Activated naive CD4-positive, alpha-beta T cell treated with anti-CD3 and anti-CD28 coated beads, Interleukin-2, amount 50 U/mL, for 24 hours (primary cell): Measurements from ENCODE around the gene OR8B2.
"Not testable (repeated sequence)": the region's sequence is repeated elsewhere in the genome, so short reads cannot be mapped to it uniquely, and the experiment has no call there.

Source experiments
- H3K27ac Mint-ChIP-seq: one replicate; pipeline ENCODE4 v1.8.0; 2021; ENCODE audit warnings: mild to moderate bottlenecking, mixed read lengths
- H3K27me3 Mint-ChIP-seq: one replicate; pipeline ENCODE4 v1.8.0; 2021; ENCODE audit warnings: mixed read lengths
- H3K36me3 Mint-ChIP-seq: one replicate; pipeline ENCODE4 v1.8.0; 2021; ENCODE audit warnings: mixed read lengths
- H3K4me1 Mint-ChIP-seq: one replicate; pipeline ENCODE4 v1.8.0; 2021; ENCODE audit warnings: mixed read lengths
- H3K4me3 Mint-ChIP-seq: one replicate; pipeline ENCODE4 v1.8.0; 2021; ENCODE audit warnings: mild to moderate bottlenecking, mixed read lengths
- H3K9me3 Mint-ChIP-seq: one replicate; pipeline ENCODE4 v1.8.0; 2021; ENCODE audit warnings: mixed read lengths

Gene OR8B2, protein sequence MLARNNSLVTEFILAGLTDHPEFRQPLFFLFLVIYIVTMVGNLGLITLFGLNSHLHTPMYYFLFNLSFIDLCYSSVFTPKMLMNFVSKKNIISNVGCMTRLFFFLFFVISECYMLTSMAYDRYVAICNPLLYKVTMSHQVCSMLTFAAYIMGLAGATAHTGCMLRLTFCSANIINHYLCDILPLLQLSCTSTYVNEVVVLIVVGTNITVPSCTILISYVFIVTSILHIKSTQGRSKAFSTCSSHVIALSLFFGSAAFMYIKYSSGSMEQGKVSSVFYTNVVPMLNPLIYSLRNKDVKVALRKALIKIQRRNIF

DNA sequence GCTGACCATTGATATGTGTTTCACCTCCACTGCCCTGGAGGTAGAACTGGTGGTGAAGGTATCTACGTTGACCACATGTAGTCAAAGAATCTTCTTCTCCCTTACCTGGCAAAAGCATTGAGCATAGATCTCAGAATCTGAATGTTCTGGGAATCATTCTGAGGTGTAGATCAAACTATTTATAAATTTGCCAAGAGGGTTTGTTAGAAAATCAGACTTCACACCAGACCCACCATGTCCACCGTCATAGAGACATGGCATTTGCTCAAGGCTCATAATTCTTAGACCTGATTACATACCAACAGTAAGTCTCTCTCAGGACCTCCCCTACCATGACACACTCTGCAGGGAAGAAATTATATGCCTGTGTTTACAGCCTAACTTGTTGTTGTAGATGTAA is at the start of gene OR8B2:
Gene OR8B2, minus strand, starts transcription at position 101 of the 400 bp plus-strand sequence. CDS start 1,156 bp downstream, outside the sequence.
- Mint-ChIP-seq H3K9me3 (no peaks in the 10 kb centered on the region), H3K4me1 (no peaks in the 10 kb centered on the region), H3K27me3 (peaks cover 5% of the 10 kb centered on the region), H3K36me3 (no peaks in the 10 kb centered on the region), H3K4me3 (no peak within 1 kb of the TSS), H3K27ac (no peak within 1 kb of the TSS)

DNA sequence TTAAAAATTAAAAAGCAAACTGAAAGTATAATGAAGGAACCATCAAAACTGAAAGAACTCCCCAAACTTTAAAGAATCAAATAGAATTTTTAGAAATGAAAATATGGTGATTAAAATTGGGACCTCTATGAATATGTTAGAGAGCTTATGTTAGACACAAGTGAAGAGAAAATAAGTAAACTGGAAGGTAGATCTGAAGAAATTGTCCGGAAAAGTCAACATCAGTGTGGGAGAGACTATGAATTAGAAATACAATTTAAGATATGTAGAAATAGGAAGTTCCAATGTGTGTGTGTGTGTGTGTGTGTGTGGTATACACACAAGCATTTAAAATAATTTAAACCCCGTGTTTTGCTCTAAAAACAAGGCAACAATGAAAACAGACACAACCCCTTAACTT is 45.3 kb upstream of the OR8B2 start:
- peaks cover 3% of the 10 kb centered on the region for H3K27me3 Mint-ChIP-seq
- H3K27ac Mint-ChIP-seq = no peak overlapping the region
- H3K4me3 Mint-ChIP-seq = no peak overlapping the region
- no peaks in the 10 kb centered on the region for H3K4me1 Mint-ChIP-seq
- H3K9me3 Mint-ChIP-seq = peaks cover 6% of the 10 kb centered on the region
- H3K36me3 Mint-ChIP-seq = peaks cover 2% of the 10 kb centered on the region

DNA sequence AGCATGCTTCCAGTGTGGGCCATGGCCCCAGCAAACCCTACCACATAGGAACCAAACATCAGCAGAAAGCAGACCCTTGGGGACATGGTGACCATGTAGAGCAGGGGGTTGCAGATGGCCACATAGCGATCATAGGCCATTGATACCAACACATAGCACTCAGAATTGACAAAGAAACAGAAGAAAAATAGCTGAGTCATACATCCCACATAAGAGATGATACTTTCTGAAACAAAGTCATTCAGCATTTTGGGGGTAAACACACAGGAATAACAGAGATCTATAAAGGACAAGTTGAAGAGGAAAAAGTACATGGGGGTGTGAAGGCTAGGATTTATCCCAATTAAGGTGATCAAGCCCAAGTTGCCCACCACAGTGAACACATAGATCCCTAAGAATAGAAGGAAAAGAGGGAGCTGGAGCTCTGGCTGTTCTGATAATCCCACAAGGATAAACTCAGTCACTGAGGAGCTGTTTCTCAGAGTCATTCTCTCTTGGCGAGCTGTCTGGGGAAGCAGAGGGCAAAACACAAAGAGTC is 40.2 kb upstream of the OR8B2 start, which contains the start of gene OR8B4:
Gene OR8B4, minus strand, starts transcription at position 488 of the 538 bp plus-strand sequence. Its CDS starts 0 bp downstream, at position 488.
- H3K9me3 Mint-ChIP-seq = peaks cover 2% of the 10 kb centered on the region
- peaks cover 3% of the 10 kb centered on the region for H3K27me3 Mint-ChIP-seq
- H3K27ac Mint-ChIP-seq = no peak within 1 kb of the TSS
- no peaks in the 10 kb centered on the region for H3K36me3 Mint-ChIP-seq
- H3K4me1 Mint-ChIP-seq = no peaks in the 10 kb centered on the region
- no peak within 1 kb of the TSS for H3K4me3 Mint-ChIP-seq

DNA sequence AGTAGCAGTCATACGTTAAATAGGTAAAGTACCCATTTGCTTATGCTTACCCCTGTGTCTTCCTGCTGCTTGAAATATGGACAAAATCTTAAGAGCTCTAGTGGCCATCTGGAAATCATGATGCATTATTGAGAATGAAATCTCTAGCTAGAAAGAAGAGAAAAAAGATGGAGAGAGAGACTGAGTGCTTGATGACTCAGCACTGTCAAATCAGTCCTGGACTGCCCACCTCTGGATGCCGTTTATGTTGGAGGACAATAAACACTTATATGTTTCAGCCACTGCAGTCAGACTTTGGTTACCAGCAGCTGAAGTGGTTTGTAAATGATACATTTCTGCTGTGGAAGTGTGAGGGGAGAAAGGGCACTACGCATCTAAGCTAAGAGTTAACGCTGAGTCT is 36.7 kb upstream of the OR8B2 start:
- no peaks in the 10 kb centered on the region for H3K4me1 Mint-ChIP-seq
- H3K27me3 Mint-ChIP-seq = peaks cover 8% of the 10 kb centered on the region
- no peak overlapping the region for H3K27ac Mint-ChIP-seq
- no peaks in the 10 kb centered on the region for H3K9me3 Mint-ChIP-seq
- no peak overlapping the region for H3K4me3 Mint-ChIP-seq
- H3K36me3 Mint-ChIP-seq = no peaks in the 10 kb centered on the region

DNA sequence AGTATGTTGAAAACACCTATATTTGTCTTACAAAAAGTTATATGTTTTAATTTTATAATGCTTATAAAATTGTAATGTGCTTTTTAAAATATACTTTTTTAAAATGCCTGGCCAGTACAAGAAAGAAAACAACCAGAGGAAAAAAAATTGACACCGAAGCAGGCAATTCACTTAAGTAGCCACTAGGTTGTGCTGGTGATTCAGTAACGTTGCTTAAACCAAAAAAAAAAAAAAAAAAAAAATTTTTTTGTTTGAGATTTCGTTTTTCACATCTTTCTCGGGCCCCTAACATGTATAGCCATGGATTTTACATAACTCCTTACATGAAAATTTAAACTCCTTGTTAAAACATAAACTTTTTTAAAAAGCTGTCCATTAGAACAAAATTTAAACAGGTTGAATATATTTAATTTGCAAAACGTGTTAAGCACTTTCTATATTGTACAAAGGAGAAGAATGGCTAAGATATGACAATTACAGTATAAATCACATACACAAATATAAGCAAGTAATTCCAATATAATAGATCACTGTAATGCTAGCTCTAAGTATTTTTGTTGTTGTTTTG is 31.1 kb upstream of the OR8B2 start:
- Mint-ChIP-seq H3K9me3 (no peaks in the 10 kb centered on the region), H3K27me3 (peaks cover 10% of the 10 kb centered on the region)

DNA sequence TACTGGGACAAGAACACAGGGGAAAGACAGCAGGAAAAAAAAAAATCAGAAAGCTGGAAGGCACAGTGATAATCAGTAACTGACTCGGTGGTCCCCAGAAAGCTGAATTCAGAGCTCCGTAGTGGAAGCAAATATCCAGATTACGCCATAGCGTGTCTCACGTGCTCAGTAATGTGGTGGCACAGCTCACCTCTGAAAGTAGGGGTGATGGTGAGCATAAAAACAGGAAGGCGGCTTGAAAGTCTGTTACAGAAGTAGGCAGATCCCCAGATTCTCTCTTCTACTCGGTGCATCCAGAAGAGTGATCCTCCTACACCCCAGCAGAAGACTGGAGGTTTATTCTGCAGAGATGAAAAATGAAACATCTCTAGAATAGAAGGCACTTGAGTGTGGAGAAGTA is 25.6 kb upstream of the OR8B2 start:
- no peaks in the 10 kb centered on the region for H3K4me1 Mint-ChIP-seq
- no peaks in the 10 kb centered on the region for H3K9me3 Mint-ChIP-seq
- no peak overlapping the region for H3K4me3 Mint-ChIP-seq
- peaks cover 14% of the 10 kb centered on the region for H3K27me3 Mint-ChIP-seq
- no peaks in the 10 kb centered on the region for H3K36me3 Mint-ChIP-seq
- H3K27ac Mint-ChIP-seq = no peak overlapping the region

More for the DNA sequence above, 31.1 kb upstream of the OR8B2 start:
- no peaks in the 10 kb centered on the region for H3K36me3 Mint-ChIP-seq
- H3K4me1 Mint-ChIP-seq = no peaks in the 10 kb centered on the region
- H3K4me3 Mint-ChIP-seq = no peak overlapping the region
- no peak overlapping the region for H3K27ac Mint-ChIP-seq

DNA sequence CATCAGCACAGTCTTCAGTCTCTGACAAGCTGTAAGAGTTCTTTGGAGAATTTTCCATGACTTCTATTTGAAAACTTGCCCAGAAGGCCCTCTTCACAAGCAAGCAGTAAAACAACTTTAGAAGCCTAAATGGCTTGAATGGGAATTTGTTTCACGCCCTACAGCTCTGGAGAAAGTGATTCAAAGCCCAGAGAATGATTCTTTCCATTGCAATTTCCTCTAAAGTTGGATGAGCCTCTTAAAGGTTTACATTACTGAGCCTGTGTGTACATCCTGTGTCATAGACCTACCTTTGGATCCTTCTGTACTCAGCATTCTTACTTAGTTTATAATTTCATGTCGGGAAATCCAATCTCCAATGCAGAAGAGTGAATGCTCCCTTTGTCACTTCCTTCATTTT is 21.3 kb upstream of the OR8B2 start:
- H3K9me3 Mint-ChIP-seq = no peaks in the 10 kb centered on the region
- H3K4me3 Mint-ChIP-seq = no peak overlapping the region
- H3K27me3 Mint-ChIP-seq = peaks cover 9% of the 10 kb centered on the region
- H3K27ac Mint-ChIP-seq = no peak overlapping the region
- no peaks in the 10 kb centered on the region for H3K36me3 Mint-ChIP-seq
- H3K4me1 Mint-ChIP-seq = no peaks in the 10 kb centered on the region

DNA sequence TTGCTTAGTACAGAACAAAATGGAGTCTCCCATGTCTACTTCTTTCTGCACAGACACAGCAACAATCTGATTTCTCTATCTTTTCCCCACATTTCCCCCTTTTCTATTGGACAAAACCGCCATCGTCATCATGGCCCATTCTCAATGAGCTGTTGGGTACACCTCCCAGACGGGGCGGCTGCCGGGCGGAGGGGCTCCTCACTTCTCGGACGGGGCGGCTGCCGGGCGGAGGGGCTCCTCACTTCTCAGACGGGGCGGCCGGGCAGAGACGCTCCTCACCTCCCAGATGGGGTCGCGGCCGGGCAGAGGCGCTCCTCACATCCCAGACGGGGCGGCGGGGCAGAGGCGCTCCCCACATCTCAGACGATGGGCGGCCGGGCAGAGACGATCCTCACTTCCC is 18.9 kb upstream of the OR8B2 start:
- H3K4me3 Mint-ChIP-seq, H3K27me3 Mint-ChIP-seq, H3K4me1 Mint-ChIP-seq, H3K27ac Mint-ChIP-seq, H3K9me3 Mint-ChIP-seq, H3K36me3 Mint-ChIP-seq: not testable (repeated sequence)

DNA sequence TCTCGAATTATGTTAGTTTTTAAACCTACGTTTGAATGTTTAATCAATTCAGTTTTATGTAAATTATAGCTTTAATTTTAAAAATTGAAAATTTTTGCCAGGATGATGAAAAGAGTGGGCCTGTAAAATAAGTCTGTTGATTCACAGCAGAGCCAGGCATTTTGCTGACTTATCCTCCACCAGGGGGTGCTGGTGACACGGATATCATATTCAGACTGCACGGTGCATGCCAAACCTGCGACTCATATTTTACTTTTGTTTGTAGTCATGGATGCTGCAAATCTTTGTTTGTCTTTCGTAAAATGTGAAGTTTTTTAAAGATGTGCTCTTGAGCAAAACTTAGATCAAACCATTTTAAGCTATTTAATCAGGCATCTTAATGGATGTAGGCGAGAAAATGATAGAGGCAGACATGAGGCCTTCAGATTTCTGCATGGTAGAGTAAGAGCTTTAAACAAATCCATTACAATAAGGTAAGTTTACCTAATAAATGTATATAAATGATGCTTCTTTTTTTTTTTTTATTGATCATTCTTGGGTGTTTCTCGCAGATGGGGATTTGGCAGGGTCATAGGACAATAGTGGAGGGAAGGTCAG is 18.1 kb upstream of the OR8B2 start:
- Mint-ChIP-seq H3K36me3 (no peaks in the 10 kb centered on the region), H3K4me3 (no peak overlapping the region), H3K27me3 (peaks cover 4% of the 10 kb centered on the region), H3K9me3 (no peaks in the 10 kb centered on the region), H3K27ac (no peak overlapping the region), H3K4me1 (no peaks in the 10 kb centered on the region)

DNA sequence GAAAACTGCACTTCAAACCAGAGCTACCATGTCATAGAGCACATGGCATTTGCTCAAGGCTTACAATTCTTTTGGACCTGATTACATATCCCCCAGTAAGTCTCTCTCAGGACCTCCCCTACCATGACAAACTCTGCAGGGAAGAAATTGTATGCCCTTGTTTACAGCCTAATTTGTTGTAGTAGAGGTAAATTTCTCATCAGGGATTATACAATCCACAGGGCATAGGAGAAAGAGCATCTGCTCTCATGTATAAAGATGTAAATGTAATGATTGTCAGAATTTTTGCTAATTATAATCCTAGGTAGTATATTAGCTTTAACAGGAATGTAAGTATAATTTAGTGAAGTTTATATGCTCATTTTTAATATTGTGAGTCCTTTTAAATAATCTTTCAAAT is 14.6 kb upstream of the OR8B2 start, which contains the start of gene OR8B3:
Gene OR8B3, minus strand, starts transcription at position 101 of the 400 bp plus-strand sequence. CDS start 1,673 bp downstream, outside the sequence.
- no peak within 1 kb of the TSS for H3K4me3 Mint-ChIP-seq
- no peaks in the 10 kb centered on the region for H3K4me1 Mint-ChIP-seq
- H3K9me3 Mint-ChIP-seq = no peaks in the 10 kb centered on the region
- no peaks in the 10 kb centered on the region for H3K36me3 Mint-ChIP-seq
- no peaks in the 10 kb centered on the region for H3K27me3 Mint-ChIP-seq
- H3K27ac Mint-ChIP-seq = no peak within 1 kb of the TSS

DNA sequence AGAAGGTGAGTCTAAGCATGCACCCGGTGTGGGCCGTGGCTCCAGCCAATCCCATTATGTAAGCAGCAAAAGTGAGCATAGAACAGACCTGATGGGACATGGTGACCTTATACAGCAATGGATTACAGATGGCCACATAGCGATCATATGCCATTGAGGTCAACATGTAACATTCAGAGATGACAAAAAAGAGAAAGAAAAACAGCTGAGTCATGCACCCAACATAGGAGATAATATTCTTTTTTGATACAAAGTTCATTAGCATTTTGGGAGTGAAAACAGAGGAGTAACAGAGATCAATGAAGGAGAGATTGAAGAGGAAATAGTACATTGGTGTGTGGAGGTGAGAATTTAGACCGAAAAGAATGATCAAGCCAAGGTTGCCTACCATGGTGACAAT is 12.5 kb upstream of the OR8B2 start:
- H3K4me3 Mint-ChIP-seq, H3K9me3 Mint-ChIP-seq, H3K4me1 Mint-ChIP-seq, H3K36me3 Mint-ChIP-seq, H3K27me3 Mint-ChIP-seq, H3K27ac Mint-ChIP-seq: not testable (repeated sequence)

DNA sequence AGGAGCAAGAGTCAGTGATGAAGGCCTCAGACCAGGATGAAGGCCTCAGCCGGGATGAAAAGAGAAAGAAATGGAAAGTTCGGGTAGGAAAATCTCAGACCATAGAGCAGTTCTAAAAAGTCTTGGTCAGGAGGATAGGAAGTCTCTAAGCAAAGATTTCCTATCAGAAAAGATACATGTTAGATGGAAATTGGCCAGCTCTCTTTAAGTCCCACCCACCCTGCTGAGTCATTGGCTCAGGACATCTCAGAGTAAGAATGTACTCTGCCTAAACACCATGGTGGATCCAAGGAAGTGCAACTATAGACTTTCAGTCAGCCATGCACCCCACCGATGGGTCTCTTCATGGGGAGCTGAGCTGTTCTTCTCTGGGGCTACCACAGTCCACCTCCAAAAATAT is 10.1 kb upstream of the OR8B2 start:
- H3K36me3 Mint-ChIP-seq = no peaks in the 10 kb centered on the region
- H3K4me3 Mint-ChIP-seq = no peak overlapping the region
- H3K27ac Mint-ChIP-seq = no peak overlapping the region
- peaks cover 6% of the 10 kb centered on the region for H3K27me3 Mint-ChIP-seq
- no peaks in the 10 kb centered on the region for H3K4me1 Mint-ChIP-seq
- peaks cover 6% of the 10 kb centered on the region for H3K9me3 Mint-ChIP-seq

DNA sequence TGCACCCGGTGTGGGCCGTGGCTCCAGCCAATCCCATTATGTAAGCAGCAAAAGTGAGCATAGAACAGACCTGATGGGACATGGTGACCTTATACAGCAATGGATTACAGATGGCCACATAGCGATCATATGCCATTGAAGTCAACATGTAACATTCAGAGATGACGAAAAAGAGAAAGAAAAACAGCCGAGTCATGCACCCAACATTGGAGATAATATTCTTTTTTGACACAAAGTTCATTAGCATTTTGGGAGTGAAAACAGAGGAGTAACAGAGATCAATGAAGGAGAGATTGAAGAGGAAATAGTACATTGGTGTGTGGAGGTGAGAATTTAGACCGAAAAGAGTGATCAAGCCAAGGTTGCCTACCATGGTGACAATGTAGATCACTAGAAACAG is 1.4 kb downstream of the OR8B2 start:
- not testable (repeated sequence) for H3K27ac Mint-ChIP-seq, H3K4me1 Mint-ChIP-seq, H3K36me3 Mint-ChIP-seq, H3K27me3 Mint-ChIP-seq, H3K4me3 Mint-ChIP-seq, H3K9me3 Mint-ChIP-seq

DNA sequence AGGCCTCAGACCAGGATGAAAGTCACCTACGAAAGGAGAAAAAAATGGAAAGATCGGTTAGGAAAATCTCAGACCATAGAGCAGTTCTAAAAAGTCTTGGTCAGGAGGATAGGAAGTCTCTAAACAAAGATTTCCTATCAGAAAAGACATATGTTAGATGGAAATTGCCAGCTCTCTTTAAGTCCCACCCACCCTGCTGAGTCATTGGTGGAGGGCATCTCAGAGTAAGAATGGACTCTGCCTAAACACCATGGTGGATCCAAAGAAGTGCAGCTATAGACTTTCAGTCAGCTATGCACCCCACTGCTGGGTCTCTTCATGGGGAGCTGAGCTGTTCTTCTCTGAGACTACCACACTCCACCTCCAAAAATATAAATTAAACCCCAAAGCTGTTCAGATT is 3.7 kb downstream of the OR8B2 start:
- Mint-ChIP-seq H3K27ac (no peak overlapping the region), H3K4me1 (no peaks in the 10 kb centered on the region), H3K36me3 (no peaks in the 10 kb centered on the region), H3K4me3 (no peak overlapping the region), H3K9me3 (no peaks in the 10 kb centered on the region), H3K27me3 (peaks cover 2% of the 10 kb centered on the region)

DNA sequence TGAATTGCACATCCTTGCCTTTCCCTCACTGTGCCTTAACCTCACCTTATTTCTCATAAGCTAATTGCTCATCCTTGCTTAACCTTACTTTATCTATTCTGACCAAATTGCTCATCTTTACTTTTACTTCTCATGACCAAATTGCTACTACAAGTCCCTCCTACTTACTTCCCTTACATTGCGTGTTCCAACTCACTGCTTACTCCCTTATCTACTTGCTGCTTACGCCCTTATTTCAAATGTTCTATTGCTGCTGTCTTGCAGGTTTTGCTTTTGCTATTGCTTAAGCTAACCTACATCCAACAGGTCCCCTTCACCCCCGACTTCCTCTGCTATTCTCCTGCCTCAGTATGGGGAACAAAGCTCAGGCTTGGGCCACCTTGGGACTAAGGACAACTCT is 8.0 kb downstream of the OR8B2 start:
- Mint-ChIP-seq H3K4me3 (no peak overlapping the region), H3K4me1 (no peaks in the 10 kb centered on the region), H3K27me3 (peaks cover 5% of the 10 kb centered on the region), H3K9me3 (no peaks in the 10 kb centered on the region), H3K27ac (no peak overlapping the region), H3K36me3 (no peaks in the 10 kb centered on the region)

DNA sequence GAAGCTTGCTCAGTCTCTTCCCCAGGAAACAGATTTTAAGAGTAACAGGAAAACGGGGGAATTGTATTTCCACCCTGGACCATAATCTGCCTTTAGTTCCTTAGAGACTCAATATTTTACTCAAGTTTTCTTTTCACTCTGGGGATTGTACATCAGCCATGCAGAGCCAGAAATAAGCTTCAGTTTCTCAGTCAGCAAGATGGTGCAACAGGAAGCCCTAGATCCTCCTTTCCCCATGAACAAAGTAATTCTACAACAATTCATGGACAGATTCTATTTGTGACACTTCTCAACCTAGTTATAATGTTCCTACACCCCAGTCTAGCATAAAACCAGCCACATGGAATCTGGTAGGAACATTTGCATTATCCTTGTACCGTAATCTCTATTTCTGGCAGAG is 24.7 kb downstream of the OR8B2 start:
- Mint-ChIP-seq H3K4me1 (no peaks in the 10 kb centered on the region), H3K9me3 (peaks cover 8% of the 10 kb centered on the region), H3K4me3 (no peak overlapping the region), H3K27me3 (peaks cover 5% of the 10 kb centered on the region), H3K36me3 (no peaks in the 10 kb centered on the region), H3K27ac (no peak overlapping the region)
